HG03442 (cell line): ENCODE results near the gene LRFN2.

Experiments used
- ATAC-seq: cut with Tn5 transposase; IDR thresholded peaks from one replicate; pipeline ENCODE4 v1.9.1; 2021; ENCODE audit warnings: mild to moderate bottlenecking, moderate library complexity; ENCODE audit not compliant: unreplicated experiment

The LRFN2 gene

GRCh38 chr6:40479706-40480105 is 107.5 kb downstream of the LRFN2 start:
- no peak for ATAC-seq

GRCh38 chr6:40477246-40478126 is 109.7 kb downstream of the LRFN2 start:
- ATAC-seq: no peak

- no peak for ATAC-seq
These were observed 110.5 kb downstream of the LRFN2 start for GRCh38 chr6:40476673-40477072.

GRCh38 chr6:40474937-40475336 is 112.2 kb downstream of the LRFN2 start:
- ATAC-seq: no peak

DNA sequence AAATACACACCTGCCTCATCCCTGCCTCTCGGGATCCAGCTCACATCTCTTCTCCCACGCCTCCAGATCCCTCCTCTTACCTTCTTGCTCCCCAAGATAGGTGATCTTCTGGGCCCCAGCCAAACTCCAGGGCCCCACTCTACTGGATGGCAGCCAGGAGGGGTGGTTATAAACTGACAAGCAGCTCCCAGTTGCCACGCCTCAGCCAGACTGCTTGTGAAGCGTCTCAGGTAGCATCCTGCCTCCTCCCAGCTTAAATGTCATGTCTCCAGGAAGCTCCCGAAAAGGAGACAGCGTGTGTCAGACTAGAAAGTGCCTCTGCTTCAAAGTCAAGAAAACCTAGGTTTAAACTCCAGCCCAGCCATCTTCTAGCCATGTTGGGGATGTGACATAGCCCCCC is 114.1 kb downstream of the LRFN2 start:
- no peak for ATAC-seq

GRCh38 chr6:40472353-40472752 is 114.8 kb downstream of the LRFN2 start:
- ATAC-seq: no peak

DNA sequence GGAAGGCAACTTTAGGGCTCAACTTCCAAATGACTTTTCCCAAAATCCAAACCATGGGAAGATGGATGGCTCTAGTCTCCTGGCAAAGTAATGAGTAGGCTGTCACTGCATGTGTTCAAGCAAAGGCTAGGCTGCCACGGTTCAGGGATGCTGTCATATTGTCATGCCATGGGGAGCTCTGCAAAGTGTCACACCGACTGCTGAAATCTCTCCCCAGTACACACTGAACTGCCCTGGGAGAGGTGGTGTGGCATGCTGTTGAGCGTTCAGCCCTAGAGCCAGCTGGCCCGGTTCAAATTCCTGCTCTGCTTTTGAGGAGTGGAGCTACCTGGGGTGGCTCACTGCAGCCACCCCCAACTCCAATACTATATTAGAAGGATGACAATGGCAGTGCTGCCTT is 115.9 kb downstream of the LRFN2 start:
- ATAC-seq: no peak

DNA sequence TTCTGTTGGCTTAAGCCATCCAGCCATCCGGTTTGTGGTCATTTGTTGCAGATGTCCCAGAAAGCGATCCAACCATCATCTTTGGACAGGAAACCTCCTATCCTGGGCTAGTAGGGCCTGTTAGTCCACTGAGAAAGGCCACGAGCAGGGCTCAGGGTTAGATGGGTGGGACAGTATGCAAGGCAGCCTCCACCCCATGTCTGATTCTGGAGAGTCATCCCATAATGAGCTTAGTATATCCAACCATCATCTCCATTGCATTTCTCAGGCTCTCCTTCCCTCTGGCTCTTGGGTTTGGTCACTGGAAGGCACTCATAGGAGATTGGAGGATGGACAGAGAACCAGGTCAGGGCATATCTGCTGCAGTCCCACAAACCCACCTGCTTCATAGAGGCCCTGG is 117.8 kb downstream of the LRFN2 start:
- ATAC-seq: no peak

GRCh38 chr6:40466986-40467539 is 120.1 kb downstream of the LRFN2 start:
- no peak for ATAC-seq

DNA sequence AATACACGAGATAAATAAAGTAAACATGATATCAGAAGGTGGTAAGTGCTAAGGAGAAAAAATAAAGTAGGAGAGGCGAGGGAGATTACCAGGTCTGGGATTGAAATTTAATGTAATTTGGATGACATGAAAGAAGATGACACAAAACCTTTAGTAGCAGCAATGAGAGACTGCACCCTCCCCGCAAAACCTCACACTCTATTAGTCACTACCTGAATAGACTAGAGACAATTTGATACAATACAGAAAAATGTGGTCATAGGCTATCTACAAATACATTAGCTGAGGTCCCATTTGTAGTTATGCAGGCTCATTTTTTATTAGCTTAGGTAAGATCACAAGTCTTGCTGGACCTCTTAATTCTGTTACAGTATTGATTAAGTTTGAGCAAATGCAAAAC is 125.5 kb downstream of the LRFN2 start:
- no peak for ATAC-seq

DNA sequence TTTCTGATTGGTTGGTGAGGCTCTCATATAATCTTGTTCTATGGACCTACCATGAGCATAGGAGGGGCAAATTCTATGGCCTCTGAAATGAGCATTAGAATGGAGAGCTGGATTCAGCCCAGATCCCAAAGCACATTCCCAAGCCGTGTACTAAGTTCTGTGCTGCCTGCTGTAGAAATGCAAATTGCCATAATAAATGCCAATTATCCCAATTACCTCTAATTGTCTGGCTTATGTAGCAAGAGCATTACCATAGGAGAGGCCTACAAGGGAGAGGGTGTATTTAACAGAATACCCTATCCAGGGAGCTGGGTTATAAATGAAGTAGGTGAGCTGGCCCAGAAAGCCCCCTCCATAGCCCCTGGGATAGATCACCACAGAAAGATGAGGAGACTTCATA is 126.8 kb downstream of the LRFN2 start:
- ATAC-seq: no peak

DNA sequence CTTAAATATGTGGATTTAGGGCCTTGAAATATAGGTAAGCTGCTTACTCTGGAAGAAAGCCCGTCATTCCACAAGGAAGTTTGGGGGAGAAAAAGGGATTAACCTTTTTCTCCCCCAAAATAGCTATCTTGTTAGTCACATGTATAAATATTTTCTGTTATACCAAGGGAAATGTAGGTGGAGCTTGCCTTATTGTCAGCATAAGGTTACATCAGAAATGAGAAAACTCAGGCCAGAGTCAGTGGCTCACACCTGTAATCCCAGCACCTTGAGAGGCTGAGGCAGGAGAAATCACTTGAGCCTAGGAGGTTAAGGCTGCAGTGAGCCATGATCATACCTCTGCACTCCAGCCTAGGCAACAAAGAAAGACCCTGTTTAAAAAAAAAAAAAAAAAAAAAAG is 129.9 kb downstream of the LRFN2 start:
- no peak for ATAC-seq

DNA sequence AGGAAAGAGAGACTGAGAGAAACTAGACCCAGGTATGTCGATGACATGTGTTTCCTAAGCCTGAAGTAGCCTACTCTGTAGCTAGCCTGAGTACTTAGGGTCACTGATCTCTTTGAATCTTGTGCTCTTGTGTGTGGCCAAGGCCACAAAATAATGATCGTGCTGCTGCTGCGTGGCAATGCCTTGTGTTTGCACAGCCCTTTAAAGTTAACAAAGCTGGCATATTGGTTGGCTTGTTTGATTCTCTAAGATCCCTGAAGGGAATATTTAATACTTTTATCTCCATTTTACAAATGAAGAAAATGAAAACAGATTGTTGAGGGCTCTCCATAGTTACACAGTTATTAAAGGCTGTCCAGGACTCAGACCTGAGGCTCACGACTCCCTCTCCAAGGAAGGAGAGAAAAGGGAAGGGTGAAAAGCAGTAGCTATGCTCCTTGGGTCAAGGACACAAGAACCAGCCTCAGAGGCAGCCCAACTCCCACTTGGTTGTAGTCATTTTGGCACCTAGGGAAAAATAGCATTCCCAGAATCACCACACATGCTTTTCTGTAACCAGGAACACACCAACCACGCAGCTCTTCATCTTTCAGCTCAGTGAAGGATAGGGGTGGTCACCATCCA is 130.7 kb downstream of the LRFN2 start:
- ATAC-seq: no peak

DNA sequence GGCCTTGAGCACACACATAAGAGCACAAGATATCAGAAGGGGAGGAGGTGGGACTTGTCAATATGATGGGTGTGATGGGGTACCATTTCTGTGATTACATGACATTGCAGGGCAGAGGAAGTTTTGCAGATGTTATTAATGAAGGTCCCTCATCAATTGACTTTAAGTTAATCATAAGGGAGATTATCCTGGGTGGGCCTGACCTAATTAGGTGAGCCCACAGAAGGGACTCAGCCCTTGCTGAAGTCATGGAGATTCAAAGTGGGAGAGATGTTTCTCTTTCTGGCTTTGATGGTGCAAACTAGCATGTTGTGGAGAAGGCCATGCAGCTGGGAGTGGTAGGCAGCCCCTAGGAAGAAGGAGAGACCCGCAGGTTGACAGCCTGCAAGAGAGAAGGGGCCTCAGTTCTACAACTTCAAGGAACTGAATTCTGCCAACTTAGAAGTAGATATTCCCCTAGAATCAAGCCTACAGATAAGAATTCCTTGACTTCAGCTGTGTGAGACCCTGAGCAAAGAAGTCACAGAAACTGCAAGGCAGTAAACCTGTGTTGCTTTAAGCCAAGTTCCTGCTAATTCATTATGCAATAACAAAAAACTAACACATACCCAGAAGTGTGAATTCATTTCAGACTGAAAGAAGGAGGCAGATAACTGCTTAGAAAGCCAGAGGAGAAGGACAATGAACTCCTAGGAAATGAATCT is 131.3 kb downstream of the LRFN2 start:
- no peak for ATAC-seq

DNA sequence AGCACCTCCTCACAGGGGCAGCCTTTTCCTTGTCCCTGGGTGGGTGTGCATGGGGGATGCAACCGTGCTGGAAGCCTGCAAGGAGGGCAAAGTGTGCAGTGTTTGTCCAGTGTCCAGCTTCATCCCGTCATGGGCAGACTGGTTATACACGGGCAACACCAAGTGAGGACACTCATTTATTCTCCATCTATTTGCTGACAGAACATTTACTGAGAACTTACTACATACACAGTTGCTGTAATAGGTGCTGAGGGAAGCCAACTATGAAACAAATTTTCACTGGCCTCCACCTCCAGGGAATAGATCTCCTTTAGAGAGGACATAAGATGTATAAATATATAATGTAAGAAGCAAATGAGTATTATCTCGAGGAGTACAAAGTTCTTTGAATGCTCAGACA is 136.7 kb downstream of the LRFN2 start:
- no peak for ATAC-seq

DNA sequence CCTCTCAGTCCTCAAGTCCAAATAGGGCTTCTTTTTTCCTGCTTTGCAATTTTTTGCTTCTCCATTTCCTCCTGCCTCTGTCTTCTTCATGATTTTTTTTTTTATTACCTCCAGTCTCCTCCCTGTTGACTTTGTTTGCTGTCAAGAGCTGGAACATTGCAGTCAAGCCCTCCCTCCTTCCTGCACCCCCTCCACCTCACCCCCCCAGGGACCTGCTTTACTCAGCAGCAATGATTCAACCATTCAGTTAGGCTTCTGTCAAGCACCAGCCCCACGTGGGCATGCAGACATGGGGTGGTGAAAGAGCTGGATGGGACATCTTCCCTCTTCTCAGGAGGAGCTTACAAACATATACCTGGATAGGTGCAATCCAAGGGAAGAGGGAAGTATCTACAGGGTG is 142.4 kb downstream of the LRFN2 start:
- ATAC-seq: no peak

DNA sequence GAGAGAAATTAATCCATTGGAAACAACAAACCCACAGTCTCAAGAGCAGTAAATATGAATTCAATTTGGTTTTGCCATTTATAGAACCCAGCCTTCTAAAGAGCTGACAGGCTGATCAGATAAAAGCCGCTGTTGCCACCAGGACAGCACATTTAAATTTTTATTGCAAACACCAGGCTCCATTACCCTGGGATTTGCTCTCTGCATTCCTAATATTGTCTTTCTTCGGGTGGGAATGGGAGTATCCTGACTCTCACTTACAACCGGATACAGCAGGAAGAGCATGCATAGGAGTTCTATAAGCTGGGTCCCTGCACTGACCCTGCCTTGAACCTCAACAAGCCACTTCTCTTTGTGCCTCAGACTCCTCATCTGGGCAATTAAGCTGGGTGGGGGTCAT is 142.9 kb downstream of the LRFN2 start:
- ATAC-seq: no peak

- no peak for ATAC-seq
These were observed 143.3 kb downstream of the LRFN2 start for GRCh38 chr6:40443842-40444241.

DNA sequence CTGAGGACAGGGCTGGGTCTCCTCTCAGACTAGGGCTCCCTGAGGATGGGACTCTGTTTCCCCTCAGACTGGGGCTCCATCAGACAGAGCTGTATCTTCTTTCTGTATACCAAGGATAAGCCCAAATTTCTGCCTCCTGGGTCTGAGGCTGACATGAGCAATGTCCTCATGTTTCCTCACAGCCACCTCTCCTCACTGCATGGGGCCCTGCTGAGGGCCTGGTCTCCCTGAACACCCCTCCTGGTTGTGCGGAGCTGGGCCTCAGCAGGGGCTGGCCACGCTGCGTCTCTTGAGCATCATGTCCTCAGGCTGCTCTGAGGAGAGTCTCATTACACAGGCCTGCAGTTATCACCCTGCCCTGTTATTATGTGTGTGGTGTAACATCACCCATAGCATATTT is 144.6 kb downstream of the LRFN2 start:
- ATAC-seq: no peak

- ATAC-seq: no peak
These were observed 146.0 kb downstream of the LRFN2 start for GRCh38 chr6:40441150-40441549.

GRCh38 chr6:40440053-40440452 is 147.1 kb downstream of the LRFN2 start:
- ATAC-seq: no peak
